Coronary artery (tissue), 2 donors: ENCODE measurements around the gene CACNG3.
"Not testable (repeated sequence)": the region's sequence is repeated elsewhere in the genome, so short reads cannot be mapped to it uniquely, and the experiment has no call there.

ENCODE experiments used
- DNase-seq: peaks from one replicate; pipeline ENCODE4 v3.0.0-alpha.2; 2017; ENCODE audit warnings: low spot score
- H3K27ac ChIP-seq, 2 donors: fragments of 200-600 bp; sonication (generic); one replicate each; pipeline ENCODE4 v1.5.1; 2016 to 2019
- H3K4me3 ChIP-seq: fragments of 200-600 bp; sonication (generic); 2 replicates; pipeline ENCODE4 v1.5.1; 2016; ENCODE audit warnings: mild to moderate bottlenecking, moderate library complexity
- CTCF ChIP-seq: fragments of 200-600 bp; sonication (generic); IDR thresholded peaks from one replicate; pipeline ENCODE4 v1.5.1; 2019; ENCODE audit warnings: antibody characterized with exemption

Gene CACNG3

GRCh38 chr16:24291932-24292331 lies 35.8 kb downstream of the CACNG3 start:
- Histone ChIP-seq H3K27ac (no peak overlapping the region), H3K4me3 (no peak overlapping the region)
- TF ChIP-seq CTCF = no peak
- no peak for DNase-seq

- no peak for TF ChIP-seq CTCF
- Histone ChIP-seq H3K4me3 (no peak overlapping the region), H3K27ac (no peak overlapping the region)
- DNase-seq = no peak
These were observed 38.0 kb downstream of the CACNG3 start for GRCh38 chr16:24294131-24294530.

DNA sequence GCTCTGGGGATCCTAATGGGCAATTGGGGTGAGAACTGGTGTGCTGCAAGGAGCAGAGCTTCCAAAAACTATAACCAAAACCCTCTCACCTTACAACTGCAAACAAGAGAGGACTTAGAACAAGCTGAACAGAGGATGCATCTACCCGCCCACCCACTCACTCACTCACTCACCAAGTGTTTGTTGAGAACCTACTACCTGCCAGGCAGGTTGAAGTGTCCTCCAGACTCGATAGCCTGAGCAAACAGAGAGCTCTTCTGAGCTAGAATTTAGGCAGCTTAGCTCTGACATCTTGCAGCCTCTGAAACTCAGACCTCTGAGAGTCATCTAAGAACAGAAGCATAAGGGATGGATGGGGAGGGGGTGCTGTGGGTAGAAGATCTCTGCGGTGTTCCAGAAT lies 41.2 kb downstream of the CACNG3 start:
- Histone ChIP-seq H3K4me3 (no peak overlapping the region), H3K27ac (no peak overlapping the region)
- TF ChIP-seq CTCF = no peak
- DNase-seq = no peak

GRCh38 chr16:24298548-24299167 lies 42.5 kb downstream of the CACNG3 start:
- Histone ChIP-seq H3K27ac (no peak overlapping the region), H3K4me3 (no peak overlapping the region)
- no peak for DNase-seq
- TF ChIP-seq CTCF = no peak

GRCh38 chr16:24300750-24301149 lies 44.6 kb downstream of the CACNG3 start:
- not testable (repeated sequence) for H3K27ac ChIP-seq, H3K4me3 ChIP-seq, DNase-seq

DNA sequence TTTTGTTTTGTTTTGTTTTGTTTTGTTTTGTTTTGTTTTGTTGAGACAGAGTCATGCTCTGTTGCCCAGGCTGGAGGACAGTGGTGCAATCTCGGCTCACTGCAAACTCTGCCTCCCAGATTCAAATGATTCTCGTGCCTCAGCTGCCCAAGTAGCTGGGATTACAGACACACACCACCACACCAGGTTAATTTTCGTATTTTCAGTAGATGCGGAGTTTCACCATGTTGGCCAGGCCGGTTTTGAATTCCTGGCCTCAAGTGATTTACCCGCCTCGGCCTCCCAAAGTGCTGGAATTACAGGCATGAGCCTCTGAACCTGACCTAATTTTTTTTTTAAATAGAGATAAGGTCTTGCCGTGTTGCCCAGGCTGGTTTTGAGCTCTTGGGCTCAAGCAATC lies 46.5 kb downstream of the CACNG3 start:
- Histone ChIP-seq H3K4me3 (no peak overlapping the region), H3K27ac (no peak overlapping the region)
- no peak for DNase-seq
- no peak for TF ChIP-seq CTCF

DNA sequence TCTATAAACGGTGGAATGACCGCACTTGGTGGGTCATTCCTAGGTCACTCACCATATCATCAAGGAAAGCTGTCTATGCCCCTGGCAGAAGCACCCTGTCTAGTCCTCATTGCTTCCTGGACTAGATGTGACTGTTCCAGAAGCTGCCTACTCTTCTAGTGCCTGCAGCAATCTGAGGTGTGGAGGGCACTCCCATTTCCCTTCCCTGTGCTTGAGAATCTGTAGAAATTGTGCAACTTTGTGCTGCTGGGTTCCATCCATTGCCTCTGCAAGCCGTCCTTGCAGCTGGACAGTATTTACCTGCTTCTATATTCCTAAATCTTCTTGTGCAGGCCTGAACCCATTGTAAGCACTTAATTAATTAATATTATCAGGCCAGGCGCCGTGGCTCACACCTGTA lies 52.1 kb downstream of the CACNG3 start:
- DNase-seq = no peak
- Histone ChIP-seq H3K27ac (no peak overlapping the region), H3K4me3 (no peak overlapping the region)
- TF ChIP-seq CTCF = no peak
